MM.1S (cell line): ENCODE results near the gene ERICH6.

Experiments used
- CTCF ChIP-seq: fragments of 300-600 bp; sonication (generic); IDR thresholded peaks from 2 replicates; pipeline ENCODE4 v1.5.1; 2016; ENCODE audit warnings: antibody characterized with exemption, low read length, mixed read lengths
- EZH2 ChIP-seq: fragments of 300-600 bp; sonication (generic); optimal IDR thresholded peaks from 2 replicates; pipeline ENCODE3; 2017; ENCODE audit warnings: low read depth, mild to moderate bottlenecking, antibody characterized with exemption, low read length, mixed read lengths
- EZH2phosphoT487 ChIP-seq: fragments of 300-600 bp; sonication (generic); IDR thresholded peaks from 2 replicates; pipeline ENCODE4 v1.6.1; 2018; ENCODE audit warnings: antibody characterized with exemption, low read length

DNA sequence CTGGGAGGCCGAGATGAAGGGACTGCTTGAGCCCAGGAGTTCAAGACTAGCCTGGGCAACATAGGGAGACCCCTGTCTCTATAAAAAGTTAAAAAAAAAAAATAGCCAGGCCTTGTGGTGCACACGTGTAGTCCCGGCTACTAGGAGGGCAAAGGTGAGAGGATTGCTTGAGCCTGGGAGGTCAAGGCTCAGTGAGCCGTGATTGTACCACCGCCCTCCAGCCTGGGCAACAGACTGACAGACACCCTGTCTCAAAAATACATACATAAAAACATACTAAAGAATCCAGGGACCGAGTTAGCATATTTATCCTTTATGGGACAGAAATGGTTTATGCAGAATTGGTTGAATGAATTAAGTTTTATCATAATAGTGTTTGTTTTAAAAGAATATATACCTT lies 45.5 kb upstream of the ERICH6 start:
- no peak for TF ChIP-seq CTCF
- TF ChIP-seq EZH2phosphoT487 = no peak
- TF ChIP-seq EZH2 = no peak
